Neutrophil (primary cell): ENCODE data around the gene B4GALNT3.
"Not testable (repeated sequence)": the region's sequence is repeated elsewhere in the genome, so short reads cannot be mapped to it uniquely, and the experiment has no call there.

Source experiments
- H3K27ac ChIP-seq: fragments of 200-600 bp; sonication (generic); 2 replicates; pipeline ENCODE4 v1.5.1; 2016; ENCODE audit warnings: mild to moderate bottlenecking, moderate library complexity
- H3K27me3 ChIP-seq: fragments of 200-600 bp; sonication (generic); 2 replicates; pipeline ENCODE4 v1.6.0; 2016; ENCODE audit warnings: mild to moderate bottlenecking
- H3K36me3 ChIP-seq: fragments of 200-600 bp; sonication (generic); 2 replicates; pipeline ENCODE4 v1.5.1; 2017
- H3K4me1 ChIP-seq, 2 experiments: fragments of 200-600 bp in 1 of 2; sonication (generic) in 1 of 2; 1 replicate in 1 of 2; 2 replicates in 1 of 2; pipeline versions ENCODE4 v1.5.1 to v1.6.1; 2013 to 2016; ENCODE audit warnings: low read depth in 1 of 2, low read length in 1 of 2, mild to moderate bottlenecking in 1 of 2, moderate library complexity in 1 of 2; ENCODE audit not compliant: control insufficient read depth in 1 of 2, insufficient read depth in 1 of 2
- H3K4me3 ChIP-seq, 2 experiments: fragments of 200-600 bp in 1 of 2; sonication (generic) in 1 of 2; 1 replicate in 1 of 2; 2 replicates in 1 of 2; pipeline ENCODE4 v1.5.1; 2013 to 2016; ENCODE audit warnings: low read depth in 1 of 2, low read length in 1 of 2, mild to moderate bottlenecking in 1 of 2, moderate library complexity in 1 of 2
- H3K9me3 ChIP-seq: fragments of 200-600 bp; sonication (generic); 2 replicates; pipeline ENCODE4 v1.5.1; 2016
- TF ChIP-seq, protein P1 (sequence below): fragments of 200-600 bp; sonication (generic); IDR thresholded peaks from 2 replicates; pipeline ENCODE4 v1.5.1; 2016; ENCODE audit warnings: antibody characterized with exemption

Gene B4GALNT3

GRCh38 chr12:574475-575128 lies 114.9 kb downstream of the B4GALNT3 start:
- TF ChIP-seq, protein P1, sequence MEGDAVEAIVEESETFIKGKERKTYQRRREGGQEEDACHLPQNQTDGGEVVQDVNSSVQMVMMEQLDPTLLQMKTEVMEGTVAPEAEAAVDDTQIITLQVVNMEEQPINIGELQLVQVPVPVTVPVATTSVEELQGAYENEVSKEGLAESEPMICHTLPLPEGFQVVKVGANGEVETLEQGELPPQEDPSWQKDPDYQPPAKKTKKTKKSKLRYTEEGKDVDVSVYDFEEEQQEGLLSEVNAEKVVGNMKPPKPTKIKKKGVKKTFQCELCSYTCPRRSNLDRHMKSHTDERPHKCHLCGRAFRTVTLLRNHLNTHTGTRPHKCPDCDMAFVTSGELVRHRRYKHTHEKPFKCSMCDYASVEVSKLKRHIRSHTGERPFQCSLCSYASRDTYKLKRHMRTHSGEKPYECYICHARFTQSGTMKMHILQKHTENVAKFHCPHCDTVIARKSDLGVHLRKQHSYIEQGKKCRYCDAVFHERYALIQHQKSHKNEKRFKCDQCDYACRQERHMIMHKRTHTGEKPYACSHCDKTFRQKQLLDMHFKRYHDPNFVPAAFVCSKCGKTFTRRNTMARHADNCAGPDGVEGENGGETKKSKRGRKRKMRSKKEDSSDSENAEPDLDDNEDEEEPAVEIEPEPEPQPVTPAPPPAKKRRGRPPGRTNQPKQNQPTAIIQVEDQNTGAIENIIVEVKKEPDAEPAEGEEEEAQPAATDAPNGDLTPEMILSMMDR = no peak
- Histone ChIP-seq H3K9me3 (no peaks in the 10 kb centered on the region), H3K4me1 (peaks cover 26 to 29% of the 10 kb centered on the region in 2 experiments), H3K4me3 (no peak overlapping the region), H3K27ac (no peak overlapping the region), H3K36me3 (peaks cover 5% of the 10 kb centered on the region), H3K27me3 (no peaks in the 10 kb centered on the region)

DNA sequence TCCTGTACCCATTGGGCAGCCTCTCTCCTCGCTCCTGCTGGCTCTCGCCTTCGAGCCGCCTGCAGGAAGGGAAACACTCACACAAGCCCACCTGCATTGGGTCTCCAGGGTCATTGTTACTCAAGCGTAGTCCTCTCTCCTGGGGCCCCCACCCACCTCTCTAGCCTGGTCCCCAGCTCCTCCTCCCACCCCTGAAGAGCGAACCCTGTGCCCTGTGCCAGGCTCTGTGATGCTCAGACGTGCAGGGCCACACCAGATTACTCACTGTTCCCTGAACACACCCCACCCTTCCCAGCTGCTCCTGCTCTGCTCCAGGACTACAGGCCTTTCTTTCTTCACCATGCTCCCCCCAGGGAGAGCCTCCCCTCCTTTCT lies 115.4 kb downstream of the B4GALNT3 start:
- Histone ChIP-seq H3K4me3 (no peak overlapping the region), H3K9me3 (no peaks in the 10 kb centered on the region), H3K36me3 (peaks cover 5% of the 10 kb centered on the region), H3K4me1 (peaks cover 21 to 24% of the 10 kb centered on the region in 2 experiments), H3K27me3 (no peaks in the 10 kb centered on the region), H3K27ac (no peak overlapping the region)
- TF ChIP-seq, protein P1 = no peak

GRCh38 chr12:575948-576614 lies 116.3 kb downstream of the B4GALNT3 start:
- Histone ChIP-seq H3K4me1 (peaks cover 16 to 19% of the 10 kb centered on the region in 2 experiments), H3K36me3 (peaks cover 5% of the 10 kb centered on the region), H3K27ac (peak overlapping the region; percentile 68), H3K27me3 (no peaks in the 10 kb centered on the region), H3K4me3 (peak overlapping the region; percentile 56 to 62), H3K9me3 (no peaks in the 10 kb centered on the region)
- TF ChIP-seq, protein P1 = peak; percentile 99

DNA sequence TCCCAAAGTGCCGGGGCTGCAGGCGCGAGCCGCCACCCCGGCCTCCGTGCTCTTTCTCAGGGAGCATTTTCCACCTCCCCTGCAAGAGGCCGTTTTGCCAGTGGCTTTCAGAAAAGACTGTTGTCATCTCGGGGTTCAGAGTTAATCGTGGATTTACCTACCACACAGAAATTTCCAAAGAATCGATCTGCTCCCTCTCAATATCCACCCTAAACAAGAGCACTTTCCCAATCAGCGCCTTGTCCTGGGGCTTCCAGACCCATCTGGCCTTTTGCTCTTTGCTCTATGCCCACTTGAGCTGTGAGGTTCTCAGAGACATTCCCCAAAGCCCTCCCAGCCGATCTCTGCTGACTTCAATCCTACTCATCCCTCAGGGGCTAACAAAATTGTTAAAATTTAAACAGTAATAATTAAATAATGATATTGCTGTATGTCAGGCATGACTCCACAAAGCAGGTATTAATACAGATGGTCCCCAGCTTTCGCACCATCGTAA lies 116.9 kb downstream of the B4GALNT3 start:
- Histone ChIP-seq H3K4me1 (peaks cover 16 to 19% of the 10 kb centered on the region in 2 experiments), H3K36me3 (peaks cover 10% of the 10 kb centered on the region), H3K9me3 (no peaks in the 10 kb centered on the region), H3K4me3 (peak overlapping the region; percentile 56 to 62), H3K27ac (peak overlapping the region; percentile 68), H3K27me3 (no peaks in the 10 kb centered on the region)
- TF ChIP-seq, protein P1 = no peak

DNA sequence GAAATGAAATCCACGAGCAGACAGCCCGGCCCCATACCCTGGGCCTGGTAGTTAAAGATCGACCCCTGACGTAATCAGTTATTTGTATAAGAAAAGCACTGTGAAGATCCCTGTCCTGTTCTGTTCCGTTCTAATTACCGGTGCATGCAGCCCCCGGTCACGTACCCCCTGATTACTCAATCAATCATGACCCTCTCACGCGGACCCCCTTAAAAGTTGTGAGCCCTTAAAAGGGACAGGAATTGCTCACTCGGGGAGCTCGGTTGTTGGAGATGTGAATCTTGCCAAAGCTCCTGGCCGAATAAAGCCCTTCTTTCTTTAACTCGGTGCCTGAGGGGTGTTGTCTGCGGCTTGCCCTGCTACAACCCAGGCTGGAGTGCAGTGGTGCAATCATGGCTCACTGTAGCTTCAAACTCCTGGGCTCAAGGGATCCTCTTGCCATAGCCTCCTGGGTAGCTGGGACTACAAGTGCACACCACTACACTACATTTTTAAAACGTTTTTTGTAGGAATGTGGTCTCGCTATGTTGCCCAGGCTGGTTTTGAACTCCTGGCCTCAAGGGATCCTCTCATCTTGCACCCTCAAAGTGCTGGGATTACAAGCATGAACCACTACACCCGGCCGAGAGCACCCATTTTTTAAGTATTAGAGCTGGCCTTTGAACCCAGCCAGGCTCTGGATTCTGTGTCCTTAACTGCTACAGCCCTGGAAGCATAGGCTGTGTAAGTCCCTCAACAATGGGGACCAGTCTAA lies 118.4 kb downstream of the B4GALNT3 start:
- not testable (repeated sequence) for H3K9me3 ChIP-seq, H3K4me3 ChIP-seq, H3K27me3 ChIP-seq, H3K27ac ChIP-seq
- Histone ChIP-seq H3K36me3 (peaks cover 10% of the 10 kb centered on the region), H3K4me1 (peaks cover 16 to 19% of the 10 kb centered on the region in 2 experiments)
